Astrocyte (in vitro differentiated cells and primary cell): ENCODE measurements around the gene MED27.

Source experiments
- EZH2 ChIP-seq: IDR thresholded peaks from 2 replicates; pipeline ENCODE4 v1.6.1; 2012; ENCODE audit warnings: mild to moderate bottlenecking, low read length, inconsistent platforms; ENCODE audit not compliant: insufficient read depth
- TF ChIP-seq, protein P1 (sequence below): IDR thresholded peaks from 2 replicates; pipeline ENCODE4 v1.5.1; 2011; ENCODE audit warnings: low read depth, mild to moderate bottlenecking, inconsistent platforms, low read length, moderate library complexity; ENCODE audit not compliant: insufficient read depth

- TF ChIP-seq, protein P1, sequence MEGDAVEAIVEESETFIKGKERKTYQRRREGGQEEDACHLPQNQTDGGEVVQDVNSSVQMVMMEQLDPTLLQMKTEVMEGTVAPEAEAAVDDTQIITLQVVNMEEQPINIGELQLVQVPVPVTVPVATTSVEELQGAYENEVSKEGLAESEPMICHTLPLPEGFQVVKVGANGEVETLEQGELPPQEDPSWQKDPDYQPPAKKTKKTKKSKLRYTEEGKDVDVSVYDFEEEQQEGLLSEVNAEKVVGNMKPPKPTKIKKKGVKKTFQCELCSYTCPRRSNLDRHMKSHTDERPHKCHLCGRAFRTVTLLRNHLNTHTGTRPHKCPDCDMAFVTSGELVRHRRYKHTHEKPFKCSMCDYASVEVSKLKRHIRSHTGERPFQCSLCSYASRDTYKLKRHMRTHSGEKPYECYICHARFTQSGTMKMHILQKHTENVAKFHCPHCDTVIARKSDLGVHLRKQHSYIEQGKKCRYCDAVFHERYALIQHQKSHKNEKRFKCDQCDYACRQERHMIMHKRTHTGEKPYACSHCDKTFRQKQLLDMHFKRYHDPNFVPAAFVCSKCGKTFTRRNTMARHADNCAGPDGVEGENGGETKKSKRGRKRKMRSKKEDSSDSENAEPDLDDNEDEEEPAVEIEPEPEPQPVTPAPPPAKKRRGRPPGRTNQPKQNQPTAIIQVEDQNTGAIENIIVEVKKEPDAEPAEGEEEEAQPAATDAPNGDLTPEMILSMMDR, result no peak
- no peak for TF ChIP-seq EZH2
Measured at GRCh38 chr9:131867611-131868192, 212.0 kb downstream of the MED27 start.
